GM06990 (cell line): Measurements from ENCODE around the gene FAM32A.

Source experiments
- DNase-seq: peaks from one replicate; pipeline ENCODE4 v3.0.0-alpha.2; 2011; ENCODE audit not compliant: insufficient read length; ENCODE audit errors: extremely low read depth
- H3K27me3 ChIP-seq: replicated peaks from 2 replicates; pipeline ENCODE4 v1.6.0; 2011; ENCODE audit warnings: low read length; ENCODE audit not compliant: control insufficient read depth, insufficient read depth
- H3K36me3 ChIP-seq: 2 replicates; pipeline ENCODE4 v1.5.1; 2011; ENCODE audit warnings: low read length; ENCODE audit not compliant: control insufficient read depth, insufficient read depth
- H3K4me3 ChIP-seq: replicated peaks from 2 replicates; pipeline ENCODE4 v1.5.1; 2011; ENCODE audit warnings: low read depth, mild to moderate bottlenecking, control low read depth, low read length
- TF ChIP-seq, protein P1 (sequence below): IDR thresholded peaks from 2 replicates; pipeline ENCODE4 v1.5.1; 2011; ENCODE audit warnings: low read length, control low read depth, mild to moderate bottlenecking, inconsistent platforms; ENCODE audit not compliant: insufficient read depth, poor library complexity, severe bottlenecking

The FAM32A gene

GRCh38 chr19:16142032-16142580 is 43.1 kb upstream of the FAM32A start:
- TF ChIP-seq, protein P1, sequence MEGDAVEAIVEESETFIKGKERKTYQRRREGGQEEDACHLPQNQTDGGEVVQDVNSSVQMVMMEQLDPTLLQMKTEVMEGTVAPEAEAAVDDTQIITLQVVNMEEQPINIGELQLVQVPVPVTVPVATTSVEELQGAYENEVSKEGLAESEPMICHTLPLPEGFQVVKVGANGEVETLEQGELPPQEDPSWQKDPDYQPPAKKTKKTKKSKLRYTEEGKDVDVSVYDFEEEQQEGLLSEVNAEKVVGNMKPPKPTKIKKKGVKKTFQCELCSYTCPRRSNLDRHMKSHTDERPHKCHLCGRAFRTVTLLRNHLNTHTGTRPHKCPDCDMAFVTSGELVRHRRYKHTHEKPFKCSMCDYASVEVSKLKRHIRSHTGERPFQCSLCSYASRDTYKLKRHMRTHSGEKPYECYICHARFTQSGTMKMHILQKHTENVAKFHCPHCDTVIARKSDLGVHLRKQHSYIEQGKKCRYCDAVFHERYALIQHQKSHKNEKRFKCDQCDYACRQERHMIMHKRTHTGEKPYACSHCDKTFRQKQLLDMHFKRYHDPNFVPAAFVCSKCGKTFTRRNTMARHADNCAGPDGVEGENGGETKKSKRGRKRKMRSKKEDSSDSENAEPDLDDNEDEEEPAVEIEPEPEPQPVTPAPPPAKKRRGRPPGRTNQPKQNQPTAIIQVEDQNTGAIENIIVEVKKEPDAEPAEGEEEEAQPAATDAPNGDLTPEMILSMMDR, result no peak
- Histone ChIP-seq H3K27me3 (no peaks in the 10 kb centered on the region), H3K36me3 (peaks cover 1% of the 10 kb centered on the region), H3K4me3 (no peak overlapping the region)
- DNase-seq, result no peak

DNA sequence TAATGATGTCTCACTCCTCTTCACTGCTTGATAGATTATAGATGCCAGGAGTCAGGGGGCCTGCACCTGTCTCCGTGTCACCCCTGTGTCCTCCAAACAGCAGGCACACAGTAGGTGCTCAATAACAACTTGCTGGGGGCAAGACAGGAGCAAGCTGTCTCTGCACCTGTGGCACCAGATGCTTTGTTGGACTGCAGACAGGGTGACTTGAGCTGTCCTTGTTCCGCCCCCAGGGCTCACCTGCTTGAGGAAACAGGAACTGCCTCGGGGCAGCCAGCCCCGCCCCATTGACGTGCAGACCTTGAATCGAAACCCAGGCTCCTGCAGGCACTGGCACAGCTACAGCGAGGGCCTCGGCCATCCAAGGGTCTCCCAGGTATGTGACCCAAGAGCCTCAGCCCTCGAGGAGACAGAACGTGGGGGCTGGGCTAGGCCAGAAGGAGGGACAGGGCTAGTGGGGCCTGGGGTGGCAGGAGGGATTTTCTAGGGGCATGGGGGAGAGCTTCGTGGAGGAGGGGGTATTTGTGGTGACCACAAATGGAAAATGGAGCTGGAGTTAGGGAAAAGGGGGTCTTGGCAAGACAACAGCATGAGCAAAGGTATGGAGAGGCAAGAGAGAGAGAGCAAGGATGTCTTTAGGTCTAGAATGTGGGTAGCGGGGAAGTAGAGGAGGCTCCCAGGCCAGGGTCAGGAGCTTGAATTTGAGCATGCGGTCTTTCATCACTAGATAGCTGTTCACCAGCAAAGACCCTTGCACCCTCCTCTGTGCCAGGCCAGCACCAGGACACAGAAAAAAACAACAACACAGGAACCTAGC is 41.6 kb upstream of the FAM32A start, which contains the start of gene HSH2D:
HSH2D (plus strand) TSS at position 287 of the 817 bp plus-strand sequence. CDS start 5,066 bp downstream, outside the sequence.
- H3K27me3 ChIP-seq, result no peaks in the 10 kb centered on the region
- TF ChIP-seq, protein P1, result no peak
- peaks cover 6% of the 10 kb centered on the region for H3K36me3 ChIP-seq
- H3K4me3 ChIP-seq, result peak within 1 kb of the TSS; percentile 80
- DNase-seq, result peak; percentile 89

- Histone ChIP-seq H3K36me3 (peaks cover 9% of the 10 kb centered on the region), H3K4me3 (peak overlapping the region; percentile 80), H3K27me3 (no peaks in the 10 kb centered on the region)
- TF ChIP-seq, protein P1, result no peak
- no peak for DNase-seq
These were observed 41.0 kb upstream of the FAM32A start for GRCh38 chr19:16144216-16144581.

GRCh38 chr19:16146112-16146511 is 39.1 kb upstream of the FAM32A start:
- TF ChIP-seq, protein P1, result no peak
- H3K36me3 ChIP-seq, result peaks cover 12% of the 10 kb centered on the region
- no peaks in the 10 kb centered on the region for H3K27me3 ChIP-seq
- H3K4me3 ChIP-seq, result peak overlapping the region; percentile 76
- no peak for DNase-seq

DNA sequence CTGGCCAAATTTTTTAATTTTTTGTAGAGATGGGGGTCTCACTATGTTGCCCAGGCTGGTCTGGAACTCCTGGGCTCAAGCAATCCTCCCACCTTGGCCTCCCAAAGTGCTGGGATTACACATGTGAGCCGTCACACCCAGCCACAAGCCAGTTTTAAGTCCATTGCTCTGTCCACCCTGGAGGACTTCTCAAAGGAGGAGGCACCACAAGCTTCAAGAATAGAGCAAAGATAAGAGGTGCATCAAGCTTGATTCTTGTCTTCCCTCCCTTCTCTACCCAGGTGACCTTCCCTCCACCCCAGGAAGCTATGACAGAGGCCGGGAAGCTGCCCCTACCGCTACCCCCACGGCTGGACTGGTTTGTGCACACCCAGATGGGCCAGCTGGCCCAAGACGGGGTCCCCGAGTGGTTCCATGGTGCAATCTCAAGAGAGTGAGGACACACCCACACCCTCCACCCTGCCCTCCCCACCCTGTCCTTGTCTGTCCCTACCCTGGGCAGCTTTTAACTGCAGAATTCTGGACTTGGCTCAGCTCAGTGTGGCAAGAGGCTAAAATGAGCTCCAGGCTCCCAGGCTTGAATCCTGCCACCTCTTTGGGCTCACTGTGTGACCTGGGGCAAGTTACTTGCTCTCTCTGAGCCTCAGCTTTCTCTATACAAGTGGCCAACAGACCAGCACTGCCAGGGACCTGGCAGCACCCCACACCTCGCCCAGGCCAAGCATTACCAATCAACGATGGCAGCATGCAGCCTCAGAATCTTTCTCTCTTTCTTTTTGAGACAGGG is 36.6 kb upstream of the FAM32A start:
- Histone ChIP-seq H3K36me3 (peaks cover 29% of the 10 kb centered on the region), H3K4me3 (peak overlapping the region; percentile 38)

More for the DNA sequence above, 36.6 kb upstream of the FAM32A start:
- TF ChIP-seq, protein P1, result no peak
- no peak for DNase-seq
- no peaks in the 10 kb centered on the region for H3K27me3 ChIP-seq
